Activated naive CD4-positive, alpha-beta T cell treated with anti-CD3 and anti-CD28 coated beads, Interleukin-2, amount 50 U/mL, for 72 hours (primary cell): Measurements from ENCODE around the gene IFITM2. TPM values are rescaled to one million over a fixed set of nuclear protein-coding genes. Genes with fewer than 3 reads are reported as not detected.
A peak's percentile ranks its signal among the peaks of the same experiment; 100 is the strongest.
"Not testable (repeated sequence)": the region's sequence is repeated elsewhere in the genome, so short reads cannot be mapped to it uniquely, and the experiment has no call there.

Source experiments
- ATAC-seq, 2 donors: fragments of 150-1000 bp; cut with Tn5 transposase; 2 replicates each; pipeline ENCODE4 v1.10.0; 2021; ENCODE audit warnings: mild to moderate bottlenecking in 2 of 2, moderate library complexity in 2 of 2
- DNase-seq, 2 donors: peaks; one replicate each; pipeline ENCODE4 v3.0.0; 2021 to 2022; ENCODE audit warnings: low spot score in 2 of 2
- H3K27ac Mint-ChIP-seq, 2 donors: one replicate each; pipeline ENCODE4 v1.8.0; 2022; ENCODE audit warnings: mild to moderate bottlenecking in 2 of 2, mixed read lengths in 2 of 2
- H3K36me3 Mint-ChIP-seq, 2 donors: one replicate each; pipeline ENCODE4 v1.8.0; 2022; ENCODE audit warnings: mixed read lengths in 2 of 2
- H3K9me3 Mint-ChIP-seq, 2 donors: one replicate each; pipeline ENCODE4 v1.8.0; 2022; ENCODE audit warnings: mixed read lengths in 2 of 2
- total RNA-seq, 2 donors: library from RNA; stranded (reverse); gene quantifications; one replicate each; pipeline ENCODE4 v1.2.3, GENCODE V29; 2022

Gene IFITM2
- total RNA-seq, 2 donors from 2014 or later, result 385 to 785 TPM

- no peaks in the 10 kb centered on the region for H3K9me3 Mint-ChIP-seq
- DNase-seq, result peak in 1 of 2 donors; percentile 82
- peak; percentile 56 to 65 for ATAC-seq
- H3K27ac Mint-ChIP-seq, result peak overlapping the region in 1 of 2 donors; percentile 70
- no peaks in the 10 kb centered on the region for H3K36me3 Mint-ChIP-seq
Observed at GRCh38 chr11:297586-298405, 9.8 kb upstream of the IFITM2 start.

GRCh38 chr11:298406-299065, 9.1 kb upstream of the IFITM2 start:
- ATAC-seq (peak in 1 of 2 donors; percentile 7), DNase-seq (peak in 1 of 2 donors; percentile 69)
- H3K9me3 Mint-ChIP-seq, result no peaks in the 10 kb centered on the region
- H3K36me3 Mint-ChIP-seq, result no peaks in the 10 kb centered on the region
- H3K27ac Mint-ChIP-seq, result peak overlapping the region in 1 of 2 donors; percentile 70

GRCh38 chr11:299081-299891, 8.3 kb upstream of the IFITM2 start, which contains the start of gene IFITM5:
TSS of gene IFITM5 (minus strand) at chr11:299526. CDS start at chr11:299490, 36 bp downstream.
- Mint-ChIP-seq H3K9me3 (no peaks in the 10 kb centered on the region), H3K36me3 (no peaks in the 10 kb centered on the region), H3K27ac (peak within 1 kb of the TSS; percentile 7 to 77)
- DNase-seq (peak in 1 of 2 donors; percentile 61), ATAC-seq (peak in 1 of 2 donors; percentile 1)

GRCh38 chr11:299951-300735, 7.5 kb upstream of the IFITM2 start:
- Mint-ChIP-seq H3K9me3 (no peaks in the 10 kb centered on the region), H3K36me3 (no peaks in the 10 kb centered on the region), H3K27ac (peak overlapping the region; percentile 7 to 77)
- DNase-seq, result peak in 1 of 2 donors; percentile 56
- ATAC-seq, result peak in 1 of 2 donors; percentile 1

GRCh38 chr11:303363-303762, 4.3 kb upstream of the IFITM2 start:
- ATAC-seq (no peak), DNase-seq (no peak)
- no peaks in the 10 kb centered on the region for H3K9me3 Mint-ChIP-seq
- H3K36me3 Mint-ChIP-seq, result peaks cover 3 to 5% of the 10 kb centered on the region in 2 donors
- H3K27ac Mint-ChIP-seq, result peak overlapping the region in 1 of 2 donors; percentile 30

- ATAC-seq (no peak), DNase-seq (no peak)
- Mint-ChIP-seq H3K9me3 (no peaks in the 10 kb centered on the region), H3K36me3 (peaks cover 10 to 13% of the 10 kb centered on the region in 2 donors), H3K27ac (no peak overlapping the region)
Observed at GRCh38 chr11:304061-304506, 3.5 kb upstream of the IFITM2 start.

- ATAC-seq (no peak), DNase-seq (peak in 1 of 2 donors; percentile 60)
- peaks cover 19 to 21% of the 10 kb centered on the region in 2 donors for H3K36me3 Mint-ChIP-seq
- no peak overlapping the region for H3K27ac Mint-ChIP-seq
- H3K9me3 Mint-ChIP-seq, result no peaks in the 10 kb centered on the region
Observed at GRCh38 chr11:304915-305843, 2.4 kb upstream of the IFITM2 start.

GRCh38 chr11:305844-306211, 1.8 kb upstream of the IFITM2 start:
- peaks cover 19 to 21% of the 10 kb centered on the region in 2 donors for H3K36me3 Mint-ChIP-seq
- ATAC-seq (no peak), DNase-seq (no peak)
- H3K9me3 Mint-ChIP-seq, result no peaks in the 10 kb centered on the region
- H3K27ac Mint-ChIP-seq, result no peak overlapping the region

GRCh38 chr11:306645-307371, 808 bp upstream of the IFITM2 start:
- ATAC-seq (no peak), DNase-seq (peak in 1 of 2 donors; percentile 56)

GRCh38 chr11:308740-309665, 1.4 kb downstream of the IFITM2 start:
- peak in 1 of 2 donors; percentile 63 for DNase-seq
- Mint-ChIP-seq H3K27ac (peak overlapping the region; percentile 95 to 96), H3K36me3 (peaks cover 29 to 30% of the 10 kb centered on the region in 2 donors)
- not testable (repeated sequence) for H3K9me3 Mint-ChIP-seq
- peak; percentile 1 to 23 for ATAC-seq

More at GRCh38 chr11:306645-307371, 808 bp upstream of the IFITM2 start:
- H3K27ac Mint-ChIP-seq, result no peak overlapping the region
- no peaks in the 10 kb centered on the region for H3K9me3 Mint-ChIP-seq
- peaks cover 19 to 21% of the 10 kb centered on the region in 2 donors for H3K36me3 Mint-ChIP-seq

GRCh38 chr11:309979-310572, 2.5 kb downstream of the IFITM2 start:
- H3K27ac Mint-ChIP-seq, result peak overlapping the region; percentile 95 to 96
- not testable (repeated sequence) for ATAC-seq, H3K9me3 Mint-ChIP-seq
- DNase-seq, result peak in 1 of 2 donors; percentile 55
- peaks cover 38 to 41% of the 10 kb centered on the region in 2 donors for H3K36me3 Mint-ChIP-seq

GRCh38 chr11:311013-311748, 3.6 kb downstream of the IFITM2 start:
- not testable (repeated sequence) for H3K9me3 Mint-ChIP-seq, DNase-seq
- Mint-ChIP-seq H3K36me3 (peaks cover 43 to 46% of the 10 kb centered on the region in 2 donors), H3K27ac (peak overlapping the region; percentile 92 to 99)
- peak; percentile 6 to 18 for ATAC-seq
